NB4 (cell line): Measurements from ENCODE around the gene JCAD.

ENCODE experiments used
- DNase-seq: peaks from one replicate; pipeline ENCODE4 v3.0.0; 2010; ENCODE audit warnings: low read depth
- H3K4me3 ChIP-seq: one replicate; pipeline ENCODE4 v1.5.1; 2011; ENCODE audit warnings: mild to moderate bottlenecking, low read depth, low read length, moderate library complexity
- MYC ChIP-seq: IDR thresholded peaks from 2 replicates; pipeline ENCODE4 v1.6.1; 2011; ENCODE audit warnings: low read depth, low read length
- POLR2A ChIP-seq: IDR thresholded peaks from 2 replicates; pipeline ENCODE4 v1.6.1; 2011; ENCODE audit warnings: mild to moderate bottlenecking; ENCODE audit not compliant: insufficient read length; ENCODE audit errors: extremely low read depth
- TF ChIP-seq, protein P1 (sequence below): IDR thresholded peaks from one replicate; pipeline ENCODE4 v1.5.1; 2012; ENCODE audit warnings: low read depth, low read length
- TF ChIP-seq, protein P2 (sequence below): IDR thresholded peaks from 2 replicates; pipeline ENCODE4 v1.6.1; 2011; ENCODE audit warnings: low read depth, low read length

Gene JCAD

DNA sequence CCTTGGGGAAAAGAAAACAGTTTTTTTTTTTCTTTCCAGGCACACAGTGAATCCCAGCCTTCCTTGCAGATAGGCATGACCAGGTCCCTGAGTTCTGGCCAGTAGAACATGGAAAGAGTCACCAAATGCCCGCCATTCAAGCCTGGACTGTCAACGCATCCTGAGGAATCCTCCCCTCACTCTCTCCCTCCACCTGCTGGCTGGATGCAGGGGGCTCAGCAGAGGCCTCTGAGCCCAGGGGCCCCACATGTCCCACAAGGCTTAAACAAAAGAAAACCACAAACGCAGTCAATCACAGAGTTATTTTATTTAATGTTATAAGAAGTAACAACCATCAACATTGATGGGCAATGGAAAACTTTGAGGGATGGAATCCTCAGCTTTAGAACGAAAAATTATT is 93.1 kb downstream of the JCAD start:
- DNase-seq: no peak
- TF ChIP-seq MYC (no peak), POLR2A (no peak)
- TF ChIP-seq, protein P1, sequence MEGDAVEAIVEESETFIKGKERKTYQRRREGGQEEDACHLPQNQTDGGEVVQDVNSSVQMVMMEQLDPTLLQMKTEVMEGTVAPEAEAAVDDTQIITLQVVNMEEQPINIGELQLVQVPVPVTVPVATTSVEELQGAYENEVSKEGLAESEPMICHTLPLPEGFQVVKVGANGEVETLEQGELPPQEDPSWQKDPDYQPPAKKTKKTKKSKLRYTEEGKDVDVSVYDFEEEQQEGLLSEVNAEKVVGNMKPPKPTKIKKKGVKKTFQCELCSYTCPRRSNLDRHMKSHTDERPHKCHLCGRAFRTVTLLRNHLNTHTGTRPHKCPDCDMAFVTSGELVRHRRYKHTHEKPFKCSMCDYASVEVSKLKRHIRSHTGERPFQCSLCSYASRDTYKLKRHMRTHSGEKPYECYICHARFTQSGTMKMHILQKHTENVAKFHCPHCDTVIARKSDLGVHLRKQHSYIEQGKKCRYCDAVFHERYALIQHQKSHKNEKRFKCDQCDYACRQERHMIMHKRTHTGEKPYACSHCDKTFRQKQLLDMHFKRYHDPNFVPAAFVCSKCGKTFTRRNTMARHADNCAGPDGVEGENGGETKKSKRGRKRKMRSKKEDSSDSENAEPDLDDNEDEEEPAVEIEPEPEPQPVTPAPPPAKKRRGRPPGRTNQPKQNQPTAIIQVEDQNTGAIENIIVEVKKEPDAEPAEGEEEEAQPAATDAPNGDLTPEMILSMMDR: no peak
- TF ChIP-seq, protein P2, sequence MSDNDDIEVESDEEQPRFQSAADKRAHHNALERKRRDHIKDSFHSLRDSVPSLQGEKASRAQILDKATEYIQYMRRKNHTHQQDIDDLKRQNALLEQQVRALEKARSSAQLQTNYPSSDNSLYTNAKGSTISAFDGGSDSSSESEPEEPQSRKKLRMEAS: no peak
- no peak overlapping the region for H3K4me3 ChIP-seq
